ENCODE measurements around the gene DNAH17.

Gene DNAH17

GRCh38 chr17:78400581-78401240 lies 176.5 kb downstream of the DNAH17 start:
- no peak for TF ChIP-seq CTCF (IDR thresholded peaks at IDR 0.05; ENCODE audit: unreplicated experiment in 3 of 3)
- Mint-ChIP-seq H3K4me3 (no peak overlapping the region), H3K9me3 (no peaks in the 10 kb centered on the region), H3K4me1 (peaks cover 16% of the 10 kb centered on the region), H3K27me3 (ENCODE audit: low read depth) (no peaks in the 10 kb centered on the region), H3K36me3 (ENCODE audit: low read depth) (peaks cover 76% of the 10 kb centered on the region), H3K27ac (no peak overlapping the region)

GRCh38 chr17:78399693-78400144 lies 177.5 kb downstream of the DNAH17 start:
- Mint-ChIP-seq H3K27me3 (ENCODE audit: low read depth) (no peaks in the 10 kb centered on the region), H3K4me3 (no peak overlapping the region), H3K27ac (no peak overlapping the region), H3K9me3 (no peaks in the 10 kb centered on the region), H3K36me3 (ENCODE audit: low read depth) (peaks cover 77% of the 10 kb centered on the region), H3K4me1 (peaks cover 21% of the 10 kb centered on the region)
- no peak for TF ChIP-seq CTCF (IDR thresholded peaks at IDR 0.05; ENCODE audit: unreplicated experiment in 3 of 3)

GRCh38 chr17:78399028-78399692 lies 178.0 kb downstream of the DNAH17 start:
- no peak overlapping the region for H3K27ac Mint-ChIP-seq
- no peak for TF ChIP-seq CTCF (IDR thresholded peaks at IDR 0.05; ENCODE audit: unreplicated experiment in 3 of 3)
- peaks cover 76% of the 10 kb centered on the region for H3K36me3 Mint-ChIP-seq (ENCODE audit: low read depth)
- H3K4me3 Mint-ChIP-seq = no peak overlapping the region
- H3K4me1 Mint-ChIP-seq = peaks cover 21% of the 10 kb centered on the region
- no peaks in the 10 kb centered on the region for H3K27me3 Mint-ChIP-seq (ENCODE audit: low read depth)
- H3K9me3 Mint-ChIP-seq = no peaks in the 10 kb centered on the region

- Mint-ChIP-seq H3K27me3 (ENCODE audit: low read depth) (no peaks in the 10 kb centered on the region), H3K4me1 (peaks cover 21% of the 10 kb centered on the region), H3K4me3 (no peak overlapping the region), H3K36me3 (ENCODE audit: low read depth) (peaks cover 73% of the 10 kb centered on the region), H3K9me3 (no peaks in the 10 kb centered on the region), H3K27ac (no peak overlapping the region)
- TF ChIP-seq CTCF (IDR thresholded peaks at IDR 0.05; ENCODE audit: unreplicated experiment in 3 of 3) = no peak
Measured at GRCh38 chr17:78398390-78398789, 178.8 kb downstream of the DNAH17 start.

- peaks cover 68% of the 10 kb centered on the region for H3K36me3 Mint-ChIP-seq (ENCODE audit: low read depth)
- no peaks in the 10 kb centered on the region for H3K9me3 Mint-ChIP-seq
- H3K27ac Mint-ChIP-seq = peak overlapping the region in 1 of 3 experiments; percentile 20
- H3K4me1 Mint-ChIP-seq = peaks cover 21% of the 10 kb centered on the region
- TF ChIP-seq CTCF (IDR thresholded peaks at IDR 0.05; ENCODE audit: unreplicated experiment in 3 of 3) = no peak
- H3K4me3 Mint-ChIP-seq = no peak overlapping the region
- H3K27me3 Mint-ChIP-seq (ENCODE audit: low read depth) = no peaks in the 10 kb centered on the region
Measured at GRCh38 chr17:78397681-78398101, 179.5 kb downstream of the DNAH17 start.
